Upper lobe of left lung (tissue), 6 donors: ENCODE data around the gene ACKR2. TPM values are rescaled to one million over a fixed set of nuclear protein-coding genes. Genes with fewer than 3 reads are reported as not detected.
"Not testable (repeated sequence)": the region's sequence is repeated elsewhere in the genome, so short reads cannot be mapped to it uniquely, and the experiment has no call there.

Experiments
- ATAC-seq, 2 donors: fragments of 200-7000 bp; cut with Tn5 transposase; one replicate each; pipeline ENCODE4 v1.9.1; 2022; ENCODE audit warnings: mild to moderate bottlenecking in 2 of 2, moderate library complexity in 2 of 2; ENCODE audit not compliant: low FRiP score in 2 of 2
- DNase-seq, 2 donors: peaks; one replicate each; pipeline ENCODE4 v3.0.0-alpha.2; 2019 to 2020
- H3K27ac ChIP-seq, 4 donors: fragments of 200-600 bp; sonication (generic); one replicate each; pipeline ENCODE4 v1.5.1; 2016 to 2019
- H3K27me3 ChIP-seq, 4 donors: fragments of 200-600 bp; sonication (generic); one replicate each; pipeline ENCODE4 v1.5.1; 2017 to 2019
- H3K36me3 ChIP-seq, 4 donors: fragments of 200-600 bp; sonication (generic); one replicate each; pipeline ENCODE4 v1.5.1; 2016 to 2019
- H3K4me1 ChIP-seq, 4 donors: fragments of 200-600 bp; sonication (generic); one replicate each; pipeline ENCODE4 v1.5.1; 2018 to 2019
- H3K4me3 ChIP-seq, 4 donors: fragments of 200-600 bp; sonication (generic); one replicate each; pipeline ENCODE4 v1.5.1; 2017 to 2019; ENCODE audit warnings: mild to moderate bottlenecking in 2 of 4, moderate library complexity in 1 of 4
- H3K9me3 ChIP-seq, 4 donors: fragments of 200-600 bp; sonication (generic); one replicate each; pipeline ENCODE4 v1.5.1; 2018 to 2019
- CTCF ChIP-seq, 6 experiments: fragments of 450-650 bp in 4 of 6; fragments of 200-600 bp in 2 of 6; sonication (generic) in 2 of 6; IDR thresholded peaks; one replicate each; pipeline ENCODE4 v1.5.1; 2016 to 2019; ENCODE audit warnings: antibody characterized with exemption in 6 of 6
- EP300 ChIP-seq, 4 donors: sonication (generic); formaldehyde crosslinking; IDR thresholded peaks; one replicate each; pipeline ENCODE4 v1.5.1; 2017; ENCODE audit warnings: antibody characterized with exemption in 4 of 4, control low read depth in 2 of 4
- POLR2A ChIP-seq, 4 donors: fragments of 450-650 bp; IDR thresholded peaks; one replicate each; pipeline ENCODE4 v1.5.1; 2016 to 2017; ENCODE audit warnings: antibody characterized with exemption in 4 of 4, mild to moderate bottlenecking in 2 of 4
- POLR2AphosphoS5 ChIP-seq, 2 donors: sonication (generic); formaldehyde crosslinking; IDR thresholded peaks; one replicate each; pipeline ENCODE4 v1.5.1; 2017; ENCODE audit warnings: antibody characterized with exemption in 2 of 2
- whole genome bisulfite sequencing, 2 donors: methylation state at CpG; one replicate each; pipeline ENCODE4 v1.1.5; 2017 to 2018; 5-methylcytosine and 5-hydroxymethylcytosine counted together
- total RNA-seq, 6 donors: library from RNA; depleted of rRNA in 4 of 6; stranded (reverse); fragments of >200 nt in 4 of 6; gene quantifications; one replicate each; pipeline versions ENCODE4 v1.1.0 to v1.2.1, GENCODE V29; 2016 to 2021
- donor health status: DM: no; HTN: no; CAD: no; lungs with moderate emphysema.
- donor health status: DM: no; HTN: yes; CAD: no; lungs with severe emphysema.

The ACKR2 gene
- total RNA-seq, 6 donors from 2014 or later = 1.1 to 8.2 (median 2.3) TPM; not detected in 1

- WGBS, 2 donors = 65 to 71% methylated on average over 7 of the region's 7 CpGs
- DNase-seq (no peak), ATAC-seq (no peak)
- Histone ChIP-seq H3K4me1 (peaks cover 3 to 11% (median 8%) of the 10 kb centered on the region in 4 donors), H3K27ac (no peak overlapping the region), H3K4me3 (no peak overlapping the region), H3K9me3 (no peaks in the 10 kb centered on the region), H3K27me3 (no peaks in the 10 kb centered on the region), H3K36me3 (no peaks in the 10 kb centered on the region)
- TF ChIP-seq POLR2A (IDR thresholded peaks at IDR 0.05) (no peak), POLR2AphosphoS5 (IDR thresholded peaks at IDR 0.05) (no peak), CTCF (IDR thresholded peaks at IDR 0.05) (no peak), EP300 (IDR thresholded peaks at IDR 0.05) (no peak)
Measured at GRCh38 chr3:42876940-42877720, 67.9 kb downstream of the ACKR2 start.

GRCh38 chr3:42877881-42878280, 68.6 kb downstream of the ACKR2 start:
- 85 to 87% methylated on average over 2 of the region's 2 CpGs for WGBS, 2 donors
- Histone ChIP-seq H3K9me3 (no peaks in the 10 kb centered on the region), H3K4me1 (peaks cover 3 to 11% (median 8%) of the 10 kb centered on the region in 4 donors), H3K36me3 (no peaks in the 10 kb centered on the region), H3K27ac (no peak overlapping the region), H3K27me3 (no peaks in the 10 kb centered on the region), H3K4me3 (no peak overlapping the region)
- no peak for ATAC-seq
- no peak for DNase-seq
- TF ChIP-seq POLR2A (IDR thresholded peaks at IDR 0.05) (no peak), POLR2AphosphoS5 (IDR thresholded peaks at IDR 0.05) (no peak), EP300 (IDR thresholded peaks at IDR 0.05) (no peak), CTCF (IDR thresholded peaks at IDR 0.05) (no peak)

GRCh38 chr3:42880183-42880582, 70.9 kb downstream of the ACKR2 start:
- peak overlapping the region in 2 of 4 donors; percentile 73 to 83 for H3K27ac ChIP-seq
- ATAC-seq = no peak
- H3K36me3 ChIP-seq = no peaks in the 10 kb centered on the region
- peaks cover 3 to 11% (median 8%) of the 10 kb centered on the region in 4 donors for H3K4me1 ChIP-seq
- no peaks in the 10 kb centered on the region for H3K27me3 ChIP-seq
- TF ChIP-seq POLR2A (IDR thresholded peaks at IDR 0.05) (no peak), CTCF (IDR thresholded peaks at IDR 0.05) (no peak), POLR2AphosphoS5 (IDR thresholded peaks at IDR 0.05) (no peak), EP300 (IDR thresholded peaks at IDR 0.05) (no peak)
- H3K9me3 ChIP-seq = no peaks in the 10 kb centered on the region
- H3K4me3 ChIP-seq = peak overlapping the region in 3 of 4 donors; percentile 48 to 67 (median 60)
- WGBS, 2 donors = 90 to 95% methylated on average over 9 of the region's 9 CpGs
- DNase-seq = no peak

- WGBS, 2 donors = 3 to 4% methylated on average over 9 to 52 of the region's 61 CpGs
- Histone ChIP-seq H3K4me3 (peak overlapping the region; percentile 47 to 67 (median 54)), H3K4me1 (peaks cover 3 to 11% (median 8%) of the 10 kb centered on the region in 4 donors), H3K27me3 (no peaks in the 10 kb centered on the region), H3K9me3 (no peaks in the 10 kb centered on the region), H3K27ac (peak overlapping the region; percentile 22 to 83 (median 60)), H3K36me3 (no peaks in the 10 kb centered on the region)
- DNase-seq (peak; percentile 93), ATAC-seq (peak; percentile 95 to 99)
- TF ChIP-seq POLR2A (IDR thresholded peaks at IDR 0.05) (peak in 1 of 4 donors; percentile 46), POLR2AphosphoS5 (IDR thresholded peaks at IDR 0.05) (peak in 1 of 2 donors; percentile 32), EP300 (IDR thresholded peaks at IDR 0.05) (no peak), CTCF (IDR thresholded peaks at IDR 0.05) (peak; percentile 84 to 97 (median 95))
Measured at GRCh38 chr3:42880601-42881451, 71.6 kb downstream of the ACKR2 start.

- H3K9me3 ChIP-seq, H3K27me3 ChIP-seq: not testable (repeated sequence)
- 82 to 83% methylated on average over 6 of the region's 6 CpGs for WGBS, 2 donors
Measured at GRCh38 chr3:42883251-42883930, 74.1 kb downstream of the ACKR2 start.

More at GRCh38 chr3:42883251-42883930, 74.1 kb downstream of the ACKR2 start:
- not testable (repeated sequence) for H3K4me3 ChIP-seq, DNase-seq, ATAC-seq, H3K27ac ChIP-seq, H3K36me3 ChIP-seq
- peaks cover 3 to 11% (median 8%) of the 10 kb centered on the region in 4 donors for H3K4me1 ChIP-seq
